Measurements from ENCODE around the gene MYH6.

DNA sequence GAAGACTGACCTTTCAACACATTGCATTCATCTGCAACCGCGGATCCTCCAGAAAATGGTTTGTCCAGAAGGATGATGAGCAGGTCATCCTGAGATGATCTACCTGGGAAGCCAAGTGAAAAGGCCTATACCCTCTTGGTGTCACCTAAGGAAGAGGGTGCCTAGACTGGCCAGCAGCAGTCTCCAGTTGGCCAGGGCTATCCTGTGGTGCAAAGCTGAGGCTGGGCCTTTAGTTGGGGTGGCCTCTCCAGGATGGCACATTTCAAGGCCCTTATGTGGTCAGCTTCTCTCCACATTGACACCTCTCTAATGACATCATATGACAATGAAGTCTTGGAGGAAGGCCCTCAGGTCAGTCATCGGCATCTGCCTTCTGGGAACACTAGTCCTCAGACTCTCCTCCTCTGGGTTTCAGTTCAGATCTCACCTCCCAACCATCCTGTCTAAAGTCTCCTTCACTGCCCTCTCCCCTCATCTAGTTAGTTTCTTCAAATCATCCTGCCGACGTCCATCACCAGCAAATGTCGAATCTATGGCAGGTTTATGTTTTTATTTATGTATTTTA lies 52.1 kb downstream of the MYH6 start:
- TF ChIP-seq, protein P1, sequence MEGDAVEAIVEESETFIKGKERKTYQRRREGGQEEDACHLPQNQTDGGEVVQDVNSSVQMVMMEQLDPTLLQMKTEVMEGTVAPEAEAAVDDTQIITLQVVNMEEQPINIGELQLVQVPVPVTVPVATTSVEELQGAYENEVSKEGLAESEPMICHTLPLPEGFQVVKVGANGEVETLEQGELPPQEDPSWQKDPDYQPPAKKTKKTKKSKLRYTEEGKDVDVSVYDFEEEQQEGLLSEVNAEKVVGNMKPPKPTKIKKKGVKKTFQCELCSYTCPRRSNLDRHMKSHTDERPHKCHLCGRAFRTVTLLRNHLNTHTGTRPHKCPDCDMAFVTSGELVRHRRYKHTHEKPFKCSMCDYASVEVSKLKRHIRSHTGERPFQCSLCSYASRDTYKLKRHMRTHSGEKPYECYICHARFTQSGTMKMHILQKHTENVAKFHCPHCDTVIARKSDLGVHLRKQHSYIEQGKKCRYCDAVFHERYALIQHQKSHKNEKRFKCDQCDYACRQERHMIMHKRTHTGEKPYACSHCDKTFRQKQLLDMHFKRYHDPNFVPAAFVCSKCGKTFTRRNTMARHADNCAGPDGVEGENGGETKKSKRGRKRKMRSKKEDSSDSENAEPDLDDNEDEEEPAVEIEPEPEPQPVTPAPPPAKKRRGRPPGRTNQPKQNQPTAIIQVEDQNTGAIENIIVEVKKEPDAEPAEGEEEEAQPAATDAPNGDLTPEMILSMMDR (IDR thresholded peaks at IDR 0.05), result no peak
- TF ChIP-seq POLR2AphosphoS5 (IDR thresholded peaks at IDR 0.05), result no peak

All from upper lobe of left lung (tissue), 4 donors.